Measurements from ENCODE around the gene CMYA5. TPM values are rescaled to one million over a fixed set of nuclear protein-coding genes. Genes with fewer than 3 reads are reported as not detected.

Gene CMYA5
- total RNA-seq, 2 experiments from 2014 or later, result 0.13 to 0.21 TPM

GRCh38 chr5:79753092-79753491, 63.5 kb downstream of the CMYA5 start:
- Histone ChIP-seq H3K4me1 (ENCODE audit: insufficient read depth, low read length, poor library complexity, severe bottlenecking) (no peaks in the 10 kb centered on the region), H2AFZ (ENCODE audit: low read length) (no peak overlapping the region), H3K4me2 (ENCODE audit: low read length) (no peak overlapping the region), H3K27ac (ENCODE audit: low read depth, low read length, poor library complexity, severe bottlenecking) (no peak overlapping the region), H3K9me3 (ENCODE audit: low read length) (no peaks in the 10 kb centered on the region), H4K20me1 (ENCODE audit: insufficient read depth, low read length) (no peaks in the 10 kb centered on the region), H3K36me3 (ENCODE audit: insufficient read depth, low read length) (no peaks in the 10 kb centered on the region), H3K9me2 (ENCODE audit: insufficient read depth, low read length) (no peaks in the 10 kb centered on the region), H3K79me2 (ENCODE audit: insufficient read depth, low read depth, low read length) (no peaks in the 10 kb centered on the region), H3K4me3 (ENCODE audit: low read depth, low read length, poor library complexity, severe bottlenecking) (no peak overlapping the region)
- no TSS peak for BruUV-seq (replicated peaks)
- intact Hi-C loops (cut with micrococcal nuclease; ENCODE audit: unreplicated experiment), result no loop called here
- DNase-seq (ENCODE audit: low spot score), result no peak
- ChIA-PET POLR2A (interaction anchor here (0.6 to 1.5 kb wide), 3 partner anchors 8 to 353 kb away, joined by 3 to 4 read pairs (median 3); no protein-coding TSS in a partner anchor), CTCF (ENCODE audit: unreplicated experiment) (no interaction called here)
- TF ChIP-seq CTCF (conservative IDR thresholded peaks at IDR 0.05; ENCODE audit: low read length) (no peak), EZH2phosphoT487 (IDR thresholded peaks at IDR 0.05; ENCODE audit: borderline replicate concordance, low read depth, low read length) (no peak)

- Histone ChIP-seq H3K9me3 (ENCODE audit: low read length) (no peaks in the 10 kb centered on the region), H3K36me3 (ENCODE audit: insufficient read depth, low read length) (no peaks in the 10 kb centered on the region), H4K20me1 (ENCODE audit: insufficient read depth, low read length) (no peaks in the 10 kb centered on the region), H3K27ac (ENCODE audit: low read depth, low read length, poor library complexity, severe bottlenecking) (no peak overlapping the region), H2AFZ (ENCODE audit: low read length) (no peak overlapping the region), H3K4me2 (ENCODE audit: low read length) (no peak overlapping the region), H3K9me2 (ENCODE audit: insufficient read depth, low read length) (no peaks in the 10 kb centered on the region), H3K4me1 (ENCODE audit: insufficient read depth, low read length, poor library complexity, severe bottlenecking) (no peaks in the 10 kb centered on the region), H3K4me3 (ENCODE audit: low read depth, low read length, poor library complexity, severe bottlenecking) (no peak overlapping the region), H3K79me2 (ENCODE audit: insufficient read depth, low read depth, low read length) (no peaks in the 10 kb centered on the region)
- intact Hi-C loops (cut with micrococcal nuclease; ENCODE audit: unreplicated experiment), result no loop called here
- POLR2A ChIA-PET, result interaction anchor here (0.9 kb wide), 1 partner anchor 197 kb away, joined by 4 read pairs; no protein-coding TSS in a partner anchor
- no TSS peak for BruUV-seq (replicated peaks)
- CTCF ChIA-PET (ENCODE audit: unreplicated experiment), result no interaction called here
- no peak for DNase-seq (ENCODE audit: low spot score)
- no peak for TF ChIP-seq EZH2phosphoT487 (IDR thresholded peaks at IDR 0.05; ENCODE audit: borderline replicate concordance, low read depth, low read length)
- TF ChIP-seq CTCF (conservative IDR thresholded peaks at IDR 0.05; ENCODE audit: low read length), result no peak
Observed at GRCh38 chr5:79753877-79754645, 64.4 kb downstream of the CMYA5 start.

GRCh38 chr5:79754865-79755555, 65.4 kb downstream of the CMYA5 start:
- DNase-seq (ENCODE audit: low spot score), result no peak
- no peaks in the 10 kb centered on the region for H3K36me3 ChIP-seq (ENCODE audit: insufficient read depth, low read length)
- no peak overlapping the region for H3K4me3 ChIP-seq (ENCODE audit: low read depth, low read length, poor library complexity, severe bottlenecking)
- POLR2A ChIA-PET, result no interaction called here
- no peaks in the 10 kb centered on the region for H3K9me2 ChIP-seq (ENCODE audit: insufficient read depth, low read length)
- no peaks in the 10 kb centered on the region for H3K4me1 ChIP-seq (ENCODE audit: insufficient read depth, low read length, poor library complexity, severe bottlenecking)
- no TSS peak for BruUV-seq (replicated peaks)
- no peak overlapping the region for H3K27ac ChIP-seq (ENCODE audit: low read depth, low read length, poor library complexity, severe bottlenecking)
- CTCF ChIA-PET (ENCODE audit: unreplicated experiment), result no interaction called here
- no peak overlapping the region for H3K4me2 ChIP-seq (ENCODE audit: low read length)
- TF ChIP-seq EZH2phosphoT487 (IDR thresholded peaks at IDR 0.05; ENCODE audit: borderline replicate concordance, low read depth, low read length) (no peak), CTCF (conservative IDR thresholded peaks at IDR 0.05; ENCODE audit: low read length) (no peak)
- H4K20me1 ChIP-seq (ENCODE audit: insufficient read depth, low read length), result no peaks in the 10 kb centered on the region
- intact Hi-C loops (cut with micrococcal nuclease; ENCODE audit: unreplicated experiment), result no loop called here
- no peaks in the 10 kb centered on the region for H3K79me2 ChIP-seq (ENCODE audit: insufficient read depth, low read depth, low read length)
- no peak overlapping the region for H2AFZ ChIP-seq (ENCODE audit: low read length)
- H3K9me3 ChIP-seq (ENCODE audit: low read length), result no peaks in the 10 kb centered on the region
